T-helper 1 cell (primary cell): ENCODE results near the gene NBAS.
A peak's percentile ranks its signal among the peaks of the same experiment; 100 is the strongest.

Source experiments
- DNase-seq, 5 donors: peaks; one replicate each; pipeline ENCODE4 v3.0.0-alpha.2; 2012 to 2020

NBAS gene

GRCh38 chr2:15189216-15189615 lies 371.9 kb downstream of the NBAS start:
- no peak for DNase-seq

- no peak for DNase-seq
Observed at GRCh38 chr2:15187702-15188101, 373.4 kb downstream of the NBAS start.

GRCh38 chr2:15186118-15186517 lies 375.0 kb downstream of the NBAS start:
- no peak for DNase-seq

GRCh38 chr2:15184491-15184890 lies 376.6 kb downstream of the NBAS start:
- no peak for DNase-seq

GRCh38 chr2:15182275-15182674 lies 378.9 kb downstream of the NBAS start:
- DNase-seq: no peak

GRCh38 chr2:15181092-15181745 lies 379.9 kb downstream of the NBAS start:
- DNase-seq: no peak

GRCh38 chr2:15180379-15180778 lies 380.8 kb downstream of the NBAS start:
- DNase-seq: no peak

GRCh38 chr2:15178946-15179345 lies 382.2 kb downstream of the NBAS start:
- DNase-seq: peak in 1 of 5 donors; percentile 20

- DNase-seq: peak in 4 of 5 donors; percentile 18 to 98 (median 28)
Observed at GRCh38 chr2:15177103-15177502, 384.0 kb downstream of the NBAS start.

GRCh38 chr2:15176604-15177003 lies 384.5 kb downstream of the NBAS start:
- no peak for DNase-seq

GRCh38 chr2:15174567-15174966 lies 386.6 kb downstream of the NBAS start:
- no peak for DNase-seq

GRCh38 chr2:15173501-15173900 lies 387.6 kb downstream of the NBAS start:
- DNase-seq: peak in 1 of 5 donors; percentile 68

GRCh38 chr2:15172825-15173224 lies 388.3 kb downstream of the NBAS start:
- DNase-seq: no peak

- DNase-seq: no peak
Observed at GRCh38 chr2:15170070-15170775, 390.9 kb downstream of the NBAS start.

GRCh38 chr2:15169326-15170069 lies 391.6 kb downstream of the NBAS start:
- DNase-seq: no peak

GRCh38 chr2:15168116-15168515 lies 393.0 kb downstream of the NBAS start:
- DNase-seq: no peak

GRCh38 chr2:15166878-15167277 lies 394.3 kb downstream of the NBAS start:
- no peak for DNase-seq

GRCh38 chr2:15163326-15163725 lies 397.8 kb downstream of the NBAS start:
- no peak for DNase-seq

- DNase-seq: no peak
Observed at GRCh38 chr2:15162620-15163019, 398.5 kb downstream of the NBAS start.

GRCh38 chr2:15160201-15160991 lies 400.7 kb downstream of the NBAS start:
- DNase-seq: no peak

- peak in 1 of 5 donors; percentile 44 for DNase-seq
Observed at GRCh38 chr2:15159751-15160177, 401.4 kb downstream of the NBAS start.

- DNase-seq: no peak
Observed at GRCh38 chr2:15159206-15159605, 401.9 kb downstream of the NBAS start.

GRCh38 chr2:15158532-15158931 lies 402.6 kb downstream of the NBAS start:
- no peak for DNase-seq
